ENCODE results near the gene NUAK1.

The NUAK1 gene

DNA sequence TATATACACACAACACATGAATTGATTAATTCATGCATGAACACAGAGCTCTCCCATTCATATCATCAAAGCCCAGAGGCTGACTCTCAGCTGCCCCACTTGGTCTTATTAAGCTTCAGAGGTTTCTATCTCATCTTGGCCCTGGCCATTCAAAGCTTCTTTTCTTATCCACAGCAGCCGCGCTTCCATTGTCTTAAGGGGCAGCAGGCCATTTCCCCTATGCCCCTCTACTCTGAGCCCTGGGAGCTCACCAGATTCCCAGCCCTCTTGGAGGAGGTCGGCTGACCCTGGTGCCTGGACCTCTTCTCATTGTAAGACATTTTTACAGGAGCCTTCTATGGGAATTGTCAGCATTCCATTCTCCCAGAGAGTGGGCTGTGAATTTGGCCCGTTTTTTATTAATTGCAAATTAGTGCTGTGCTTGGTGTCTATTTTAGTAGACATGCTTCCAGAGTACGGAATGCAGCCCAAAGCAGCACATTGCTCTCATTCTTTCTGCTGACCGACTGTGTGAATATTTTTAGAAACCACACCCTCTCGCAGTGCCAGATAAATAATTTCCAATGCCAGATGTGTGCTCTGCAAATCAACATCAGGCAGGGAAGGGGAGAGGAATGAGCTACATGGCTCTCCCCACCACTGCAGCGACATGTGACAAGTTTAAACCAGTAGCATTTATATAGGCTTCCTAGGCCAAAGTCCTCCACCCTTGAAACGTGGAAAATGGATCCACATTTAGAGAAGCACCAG, 58.5 kb downstream of the NUAK1 start:
- no peak overlapping the region for H3K4me3 ChIP-seq (replicated peaks; ENCODE audit: insufficient read depth, low read length)
- TF ChIP-seq, protein P1, sequence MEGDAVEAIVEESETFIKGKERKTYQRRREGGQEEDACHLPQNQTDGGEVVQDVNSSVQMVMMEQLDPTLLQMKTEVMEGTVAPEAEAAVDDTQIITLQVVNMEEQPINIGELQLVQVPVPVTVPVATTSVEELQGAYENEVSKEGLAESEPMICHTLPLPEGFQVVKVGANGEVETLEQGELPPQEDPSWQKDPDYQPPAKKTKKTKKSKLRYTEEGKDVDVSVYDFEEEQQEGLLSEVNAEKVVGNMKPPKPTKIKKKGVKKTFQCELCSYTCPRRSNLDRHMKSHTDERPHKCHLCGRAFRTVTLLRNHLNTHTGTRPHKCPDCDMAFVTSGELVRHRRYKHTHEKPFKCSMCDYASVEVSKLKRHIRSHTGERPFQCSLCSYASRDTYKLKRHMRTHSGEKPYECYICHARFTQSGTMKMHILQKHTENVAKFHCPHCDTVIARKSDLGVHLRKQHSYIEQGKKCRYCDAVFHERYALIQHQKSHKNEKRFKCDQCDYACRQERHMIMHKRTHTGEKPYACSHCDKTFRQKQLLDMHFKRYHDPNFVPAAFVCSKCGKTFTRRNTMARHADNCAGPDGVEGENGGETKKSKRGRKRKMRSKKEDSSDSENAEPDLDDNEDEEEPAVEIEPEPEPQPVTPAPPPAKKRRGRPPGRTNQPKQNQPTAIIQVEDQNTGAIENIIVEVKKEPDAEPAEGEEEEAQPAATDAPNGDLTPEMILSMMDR (IDR thresholded peaks at IDR 0.05; ENCODE audit: insufficient read depth, low read length) = no peak
- TF ChIP-seq SPI1 (IDR thresholded peaks at IDR 0.05; ENCODE audit: borderline replicate concordance, low read depth) = no peak
- TF ChIP-seq POLR2AphosphoS5 (IDR thresholded peaks at IDR 0.05; ENCODE audit: low read depth) = no peak
- TF ChIP-seq GABPA (IDR thresholded peaks at IDR 0.05; ENCODE audit: low read depth) = no peak
- TF ChIP-seq, protein P2, sequence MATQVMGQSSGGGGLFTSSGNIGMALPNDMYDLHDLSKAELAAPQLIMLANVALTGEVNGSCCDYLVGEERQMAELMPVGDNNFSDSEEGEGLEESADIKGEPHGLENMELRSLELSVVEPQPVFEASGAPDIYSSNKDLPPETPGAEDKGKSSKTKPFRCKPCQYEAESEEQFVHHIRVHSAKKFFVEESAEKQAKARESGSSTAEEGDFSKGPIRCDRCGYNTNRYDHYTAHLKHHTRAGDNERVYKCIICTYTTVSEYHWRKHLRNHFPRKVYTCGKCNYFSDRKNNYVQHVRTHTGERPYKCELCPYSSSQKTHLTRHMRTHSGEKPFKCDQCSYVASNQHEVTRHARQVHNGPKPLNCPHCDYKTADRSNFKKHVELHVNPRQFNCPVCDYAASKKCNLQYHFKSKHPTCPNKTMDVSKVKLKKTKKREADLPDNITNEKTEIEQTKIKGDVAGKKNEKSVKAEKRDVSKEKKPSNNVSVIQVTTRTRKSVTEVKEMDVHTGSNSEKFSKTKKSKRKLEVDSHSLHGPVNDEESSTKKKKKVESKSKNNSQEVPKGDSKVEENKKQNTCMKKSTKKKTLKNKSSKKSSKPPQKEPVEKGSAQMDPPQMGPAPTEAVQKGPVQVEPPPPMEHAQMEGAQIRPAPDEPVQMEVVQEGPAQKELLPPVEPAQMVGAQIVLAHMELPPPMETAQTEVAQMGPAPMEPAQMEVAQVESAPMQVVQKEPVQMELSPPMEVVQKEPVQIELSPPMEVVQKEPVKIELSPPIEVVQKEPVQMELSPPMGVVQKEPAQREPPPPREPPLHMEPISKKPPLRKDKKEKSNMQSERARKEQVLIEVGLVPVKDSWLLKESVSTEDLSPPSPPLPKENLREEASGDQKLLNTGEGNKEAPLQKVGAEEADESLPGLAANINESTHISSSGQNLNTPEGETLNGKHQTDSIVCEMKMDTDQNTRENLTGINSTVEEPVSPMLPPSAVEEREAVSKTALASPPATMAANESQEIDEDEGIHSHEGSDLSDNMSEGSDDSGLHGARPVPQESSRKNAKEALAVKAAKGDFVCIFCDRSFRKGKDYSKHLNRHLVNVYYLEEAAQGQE (IDR thresholded peaks at IDR 0.05; ENCODE audit: insufficient replicate concordance, low read depth) = no peak
- no peak for DNase-seq (ENCODE audit: low read depth in 1 of 2, low spot score in 1 of 2)
- H3K27me3 ChIP-seq (ENCODE audit: insufficient read depth, poor library complexity, severe bottlenecking) = no peaks in the 10 kb centered on the region
- no peak overlapping the region for H3K27ac ChIP-seq (replicated peaks)

DNA sequence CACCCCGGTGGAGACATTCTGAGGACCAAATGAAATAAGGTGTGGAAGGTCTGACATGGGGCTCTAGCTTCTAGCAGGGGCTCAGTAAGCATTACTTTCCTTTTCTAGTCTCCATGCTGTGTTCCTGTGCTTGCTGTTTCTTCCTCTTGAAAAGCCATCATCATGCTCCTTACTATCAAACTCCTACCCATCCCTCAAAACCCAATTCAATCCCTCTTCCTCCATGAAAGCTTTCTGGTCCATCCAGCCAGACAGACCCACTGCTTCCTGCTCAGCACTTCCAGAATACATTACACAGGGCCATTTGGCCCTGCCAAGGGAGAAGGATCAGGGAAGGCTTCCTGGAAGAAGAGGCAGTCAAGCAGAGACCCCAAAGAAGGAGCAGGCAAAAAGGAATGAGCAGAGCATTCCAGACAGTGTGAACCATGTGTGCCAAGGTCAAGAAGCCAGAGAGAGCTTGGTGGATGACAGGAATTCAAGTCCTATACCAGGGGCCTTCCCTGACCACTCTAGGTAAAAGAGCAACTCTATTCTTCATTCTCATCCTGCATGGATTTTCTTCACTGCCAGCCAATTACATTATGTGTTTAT, 59.5 kb downstream of the NUAK1 start:
- Histone ChIP-seq H3K27me3 (ENCODE audit: insufficient read depth, poor library complexity, severe bottlenecking) (no peaks in the 10 kb centered on the region), H3K4me3 (replicated peaks; ENCODE audit: insufficient read depth, low read length) (no peak overlapping the region), H3K27ac (replicated peaks) (no peak overlapping the region)
- TF ChIP-seq, protein P1 (IDR thresholded peaks at IDR 0.05; ENCODE audit: insufficient read depth, low read length) = no peak
- TF ChIP-seq, protein P2 (IDR thresholded peaks at IDR 0.05; ENCODE audit: insufficient replicate concordance, low read depth) = no peak
- TF ChIP-seq POLR2AphosphoS5 (IDR thresholded peaks at IDR 0.05; ENCODE audit: low read depth) = no peak
- TF ChIP-seq SPI1 (IDR thresholded peaks at IDR 0.05; ENCODE audit: borderline replicate concordance, low read depth) = no peak
- no peak for TF ChIP-seq GABPA (IDR thresholded peaks at IDR 0.05; ENCODE audit: low read depth)
- no peak for DNase-seq (ENCODE audit: low read depth in 1 of 2, low spot score in 1 of 2)

DNA sequence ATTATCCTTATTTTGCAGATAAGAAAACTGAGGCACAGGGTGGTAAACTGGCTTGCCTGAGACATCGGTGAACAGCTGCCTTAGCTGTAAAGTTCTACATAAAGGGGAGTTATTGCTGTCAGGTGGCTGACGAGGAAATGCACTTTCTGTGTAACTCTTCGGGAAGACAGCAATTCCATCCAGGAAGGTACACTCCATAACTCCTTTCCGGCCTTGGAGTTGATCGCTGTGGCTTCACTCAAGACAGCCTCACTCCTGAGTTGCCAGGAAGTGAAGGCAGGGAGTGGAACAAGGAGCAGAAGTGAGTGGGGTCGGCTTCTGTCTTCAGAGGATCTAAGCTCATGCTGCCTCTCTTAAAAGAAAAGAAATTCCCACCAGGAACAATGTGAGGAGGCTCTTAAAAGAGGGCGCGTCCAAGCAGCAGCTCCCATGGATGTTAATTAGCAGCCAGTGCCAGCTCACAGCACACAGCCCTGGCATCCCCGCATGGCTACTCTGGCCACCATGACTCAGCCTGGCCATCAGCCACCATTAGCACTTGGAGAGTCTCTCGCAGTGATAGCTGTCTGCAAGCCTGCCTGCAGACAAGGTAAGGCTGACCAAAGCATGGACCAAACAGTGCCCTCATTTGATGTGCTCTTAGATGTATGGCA, 60.3 kb downstream of the NUAK1 start:
- H3K27ac ChIP-seq (replicated peaks) = no peak overlapping the region
- DNase-seq (ENCODE audit: low read depth in 1 of 2, low spot score in 1 of 2) = no peak
- TF ChIP-seq, protein P1 (IDR thresholded peaks at IDR 0.05; ENCODE audit: insufficient read depth, low read length) = no peak
- no peak for TF ChIP-seq GABPA (IDR thresholded peaks at IDR 0.05; ENCODE audit: low read depth)
- TF ChIP-seq, protein P2 (IDR thresholded peaks at IDR 0.05; ENCODE audit: insufficient replicate concordance, low read depth) = no peak
- no peak for TF ChIP-seq POLR2AphosphoS5 (IDR thresholded peaks at IDR 0.05; ENCODE audit: low read depth)
- no peak for TF ChIP-seq SPI1 (IDR thresholded peaks at IDR 0.05; ENCODE audit: borderline replicate concordance, low read depth)
- H3K27me3 ChIP-seq (ENCODE audit: insufficient read depth, poor library complexity, severe bottlenecking) = no peaks in the 10 kb centered on the region
- H3K4me3 ChIP-seq (replicated peaks; ENCODE audit: insufficient read depth, low read length) = no peak overlapping the region
